HepG2 (cell line): ENCODE measurements around the gene C2orf76. TPM values are rescaled to one million over a fixed set of nuclear protein-coding genes. Genes with fewer than 3 reads are reported as not detected.

Experiments
- ASH2L ChIP-seq: fragments of 300-600, 200-600 bp; sonication (generic); IDR thresholded peaks from 2 replicates; pipeline ENCODE4 v1.7.0; 2017; ENCODE audit warnings: low read depth, mild to moderate bottlenecking, moderate library complexity, mixed read lengths, low read length; ENCODE audit not compliant: insufficient read length
- ATF7-NPFF ChIP-seq: sonication (generic); formaldehyde crosslinking; IDR thresholded peaks from 2 replicates; pipeline ENCODE4 v1.8.1; 2023; ENCODE audit warnings: mild to moderate bottlenecking, low read depth, missing genetic modification reagents, moderate library complexity
- CCDC6 ChIP-seq: sonication (generic); formaldehyde crosslinking; IDR thresholded peaks from 2 replicates; pipeline ENCODE4 v1.8.1; 2022; ENCODE audit warnings: mild to moderate bottlenecking, missing genetic modification reagents, moderate library complexity
- HMG20A ChIP-seq: IDR thresholded peaks from 2 replicates; pipeline ENCODE4 v1.6.1; 2016; ENCODE audit warnings: borderline replicate concordance
- HMGXB3 ChIP-seq: sonication (generic); formaldehyde crosslinking; IDR thresholded peaks from 2 replicates; pipeline ENCODE4 v1.4.0; 2020; ENCODE audit warnings: missing genetic modification reagents, borderline replicate concordance
- IRX3 ChIP-seq: sonication (generic); formaldehyde crosslinking; IDR thresholded peaks from 2 replicates; pipeline ENCODE4 v1.8.1; 2023; ENCODE audit warnings: mild to moderate bottlenecking, low read depth, missing genetic modification reagents, borderline replicate concordance
- KLF16 ChIP-seq, 2 experiments: sonication (generic) in 1 of 2; formaldehyde crosslinking in 1 of 2; IDR thresholded peaks; 2 replicates each; pipeline versions ENCODE4 v1.6.1 to v1.8.0; 2016 to 2023; ENCODE audit warnings: missing genetic modification reagents in 2 of 2, missing compliant biosample characterization in 1 of 2
- PITX1 ChIP-seq: sonication (generic); formaldehyde crosslinking; IDR thresholded peaks from 2 replicates; pipeline ENCODE4 v1.5.1; 2020; ENCODE audit warnings: mild to moderate bottlenecking, missing genetic modification reagents
- RAD21 ChIP-seq: fragments of 450-650 bp; formaldehyde crosslinking; IDR thresholded peaks from 2 replicates; pipeline ENCODE4 v1.5.0; 2020; ENCODE audit warnings: mild to moderate bottlenecking
- RAD51 ChIP-seq: fragments of 450-650 bp; IDR thresholded peaks from 2 replicates; pipeline ENCODE4 v1.6.1; 2016; ENCODE audit warnings: borderline replicate concordance
- RBM39 ChIP-seq: fragments of 200-400 bp; formaldehyde crosslinking; IDR thresholded peaks from one replicate; pipeline ENCODE4 v1.6.1; 2018; ENCODE audit warnings: antibody characterized with exemption, mild to moderate bottlenecking, low read depth, low read length; ENCODE audit not compliant: poor library complexity, severe bottlenecking
- SRF ChIP-seq: IDR thresholded peaks from 2 replicates; pipeline ENCODE4 v1.6.1; 2011; ENCODE audit warnings: mild to moderate bottlenecking, low read depth, low read length, moderate library complexity
- TEAD3 ChIP-seq: optimal IDR thresholded peaks from 2 replicates; pipeline ENCODE3; 2016; ENCODE audit warnings: borderline replicate concordance
- XRCC5 ChIP-seq: fragments of 200-400 bp; formaldehyde crosslinking; optimal IDR thresholded peaks from 2 replicates; pipeline ENCODE3; 2017; ENCODE audit warnings: mild to moderate bottlenecking, low read length
- ZMAT5 ChIP-seq: sonication (generic); formaldehyde crosslinking; IDR thresholded peaks from 2 replicates; pipeline ENCODE4 v1.5.0; 2020; ENCODE audit warnings: mild to moderate bottlenecking, low read depth, missing genetic modification reagents, borderline replicate concordance
- ZNF337 ChIP-seq: sonication (generic); formaldehyde crosslinking; IDR thresholded peaks from 2 replicates; pipeline ENCODE4 v1.5.1; 2020; ENCODE audit warnings: missing genetic modification reagents, low read depth, mild to moderate bottlenecking, borderline replicate concordance
- polyA plus RNA-seq, 8 experiments: library from polyadenylated mRNA; depleted of rRNA in 3 of 8; stranded (reverse) in 7 of 8; unstranded in 1 of 8; fragments of >200 nt; fragmentation: Illumina TruSeq in 4 of 8; extraction: Trizol in 4 of 8; gene quantifications; 2 replicates each; pipeline versions ENCODE4 v1.2.1 to v1.2.3, GENCODE V29; 2011 to 2016; ENCODE audit warnings: low read depth in 4 of 8, missing spikeins in 1 of 8, mixed read lengths in 1 of 8; ENCODE audit not compliant: insufficient read depth in 1 of 8
- total RNA-seq, 5 experiments: library from RNA; depleted of rRNA; stranded (reverse); fragments of >200 nt; fragmentation: Illumina TruSeq; extraction: Trizol; gene quantifications; 2 replicates each; pipeline ENCODE4 v1.2.3, GENCODE V29; 2016; ENCODE audit warnings: low read depth in 1 of 5
- TF ChIP-seq, protein P1 (sequence below): sonication (generic); formaldehyde crosslinking; IDR thresholded peaks from 2 replicates; pipeline ENCODE4 v1.5.0; 2020; ENCODE audit warnings: mild to moderate bottlenecking, missing genetic modification reagents
- TF ChIP-seq, protein P2 (sequence below): sonication (generic); IDR thresholded peaks from 2 replicates; pipeline ENCODE4 v1.6.1; 2016; ENCODE audit warnings: low read depth, borderline replicate concordance

The C2orf76 gene
- total and polyA plus RNA-seq, 2 of the 13 experiments (the other 11 are each of a cell fraction or from before 2014, with no cell fraction given), result 7.7 to 8.5 TPM

GRCh38 chr2:119407430-119408220, 41.0 kb upstream of the C2orf76 start (continued):
- TF ChIP-seq RAD21 (CRISPR knock-in tag) (peak; percentile 97), TEAD3 (peak; percentile 7), KLF16 (CRISPR knock-in tag; IDR thresholded peaks at IDR 0.05) (peak in 1 of 2 experiments; percentile 44; a peak in 1 of 4 replicates), XRCC5 (peak; percentile 11), ZNF337 (CRISPR knock-in tag) (peak; percentile 50; the same call in 1 of the 2 replicates), ZMAT5 (CRISPR knock-in tag) (no peak), HMG20A (CRISPR knock-in tag) (peak; percentile 30; the same call in 1 of the 2 replicates), CCDC6 (0 out of 2 replicates have a peak, but pooled peaks have one; percentile 50), HMGXB3 (0 out of 2 replicates have a peak, but pooled peaks have one; percentile 43), PITX1 (CRISPR knock-in tag) (no peak), ATF7-NPFF (CRISPR knock-in tag) (peak; percentile 52; the same call in 1 of the 2 replicates), SRF (no peak), IRX3 (CRISPR knock-in tag) (no peak), RBM39 (no peak), ASH2L (peak; percentile 4), RAD51 (no peak)
- TF ChIP-seq, protein P1, sequence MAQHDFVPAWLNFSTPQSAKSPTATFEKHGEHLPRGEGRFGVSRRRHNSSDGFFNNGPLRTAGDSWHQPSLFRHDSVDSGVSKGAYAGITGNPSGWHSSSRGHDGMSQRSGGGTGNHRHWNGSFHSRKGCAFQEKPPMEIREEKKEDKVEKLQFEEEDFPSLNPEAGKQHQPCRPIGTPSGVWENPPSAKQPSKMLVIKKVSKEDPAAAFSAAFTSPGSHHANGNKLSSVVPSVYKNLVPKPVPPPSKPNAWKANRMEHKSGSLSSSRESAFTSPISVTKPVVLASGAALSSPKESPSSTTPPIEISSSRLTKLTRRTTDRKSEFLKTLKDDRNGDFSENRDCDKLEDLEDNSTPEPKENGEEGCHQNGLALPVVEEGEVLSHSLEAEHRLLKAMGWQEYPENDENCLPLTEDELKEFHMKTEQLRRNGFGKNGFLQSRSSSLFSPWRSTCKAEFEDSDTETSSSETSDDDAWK (CRISPR knock-in tag), result no peak
- TF ChIP-seq, protein P2, sequence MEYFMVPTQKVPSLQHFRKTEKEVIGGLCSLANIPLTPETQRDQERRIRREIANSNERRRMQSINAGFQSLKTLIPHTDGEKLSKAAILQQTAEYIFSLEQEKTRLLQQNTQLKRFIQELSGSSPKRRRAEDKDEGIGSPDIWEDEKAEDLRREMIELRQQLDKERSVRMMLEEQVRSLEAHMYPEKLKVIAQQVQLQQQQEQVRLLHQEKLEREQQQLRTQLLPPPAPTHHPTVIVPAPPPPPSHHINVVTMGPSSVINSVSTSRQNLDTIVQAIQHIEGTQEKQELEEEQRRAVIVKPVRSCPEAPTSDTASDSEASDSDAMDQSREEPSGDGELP, result 0 out of 2 replicates have a peak, but pooled peaks have one; percentile 20
